Measurements from ENCODE around the gene PPP2R5A.
A peak's percentile ranks its signal among the peaks of the same experiment; 100 is the strongest.
"Not testable (repeated sequence)": the region's sequence is repeated elsewhere in the genome, so short reads cannot be mapped to it uniquely, and the experiment has no call there.

PPP2R5A gene

DNA sequence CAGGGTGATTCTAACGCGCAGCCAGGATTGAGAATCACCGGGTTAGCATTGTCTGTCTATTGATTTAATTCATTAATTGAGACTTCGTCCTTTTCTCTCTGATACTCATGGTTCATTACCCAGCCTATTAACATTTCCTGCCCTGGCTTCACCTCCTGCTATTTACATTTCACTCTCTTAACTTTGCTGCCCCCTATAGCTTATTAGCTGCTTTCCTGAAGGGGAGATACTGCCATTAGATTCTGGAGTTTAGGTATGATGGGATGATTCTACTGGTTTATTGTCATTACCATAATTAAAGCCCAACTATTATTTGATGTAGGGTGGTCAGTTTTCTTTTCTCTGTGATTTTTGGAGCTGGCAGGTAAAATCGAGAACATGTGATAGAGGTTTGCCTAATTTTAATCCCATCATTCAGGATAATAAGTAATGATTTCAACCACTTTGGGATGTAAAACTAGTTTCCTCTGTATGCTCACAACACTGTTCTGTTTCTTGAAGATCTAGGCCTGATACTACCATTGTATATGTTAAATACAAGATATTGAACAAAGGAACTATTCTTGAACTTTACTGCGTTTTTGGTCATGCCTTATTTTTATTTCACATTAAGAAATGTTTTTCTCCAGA lies 6.4 kb downstream of the PPP2R5A start:
- H3K36me3 Mint-ChIP-seq (ENCODE audit: insufficient read depth) = peaks cover 9% of the 10 kb centered on the region
- H3K4me1 Mint-ChIP-seq = peaks cover 80% of the 10 kb centered on the region
- no peaks in the 10 kb centered on the region for H3K27me3 Mint-ChIP-seq
- no peak overlapping the region for H3K27ac Mint-ChIP-seq (ENCODE audit: low read depth)
- DNase-seq (ENCODE audit: low spot score in 2 of 2) (peak in 1 of 2 donors; percentile 22), ATAC-seq (replicated peaks; ENCODE audit: extremely low read depth, poor library complexity, severe bottlenecking) (peak; percentile 89)
- no peaks in the 10 kb centered on the region for H3K9me3 Mint-ChIP-seq
- peak overlapping the region; percentile 15 for H3K4me3 Mint-ChIP-seq

GRCh38 chr1:212292250-212293105 lies 7.3 kb downstream of the PPP2R5A start:
- Mint-ChIP-seq H3K4me3 (peak overlapping the region; percentile 15), H3K4me1 (peaks cover 80% of the 10 kb centered on the region), H3K27me3 (no peaks in the 10 kb centered on the region), H3K36me3 (ENCODE audit: insufficient read depth) (peaks cover 9% of the 10 kb centered on the region), H3K27ac (ENCODE audit: low read depth) (peak overlapping the region; percentile 9), H3K9me3 (no peaks in the 10 kb centered on the region)
- ATAC-seq (replicated peaks; ENCODE audit: extremely low read depth, poor library complexity, severe bottlenecking) (no peak), DNase-seq (ENCODE audit: low spot score in 2 of 2) (no peak)

DNA sequence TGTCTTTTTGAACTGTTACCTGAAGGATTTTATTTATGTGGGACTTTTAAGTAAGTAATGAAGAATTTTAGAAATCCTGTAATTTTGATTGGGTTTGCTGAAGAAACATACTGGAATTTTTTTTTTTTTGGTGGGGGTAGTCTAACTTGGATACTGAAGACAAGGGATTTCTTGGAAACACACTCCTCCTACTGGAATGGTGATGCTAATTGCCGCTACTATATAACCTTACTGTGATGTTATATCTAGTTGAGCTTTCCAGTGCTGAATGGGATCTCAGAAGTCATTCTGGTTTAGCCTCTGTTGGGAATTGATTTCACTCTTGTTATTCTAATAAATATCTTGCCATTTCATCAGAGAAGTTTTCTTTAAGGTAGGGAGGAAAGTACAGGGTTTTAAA lies 8.4 kb downstream of the PPP2R5A start:
- H3K27me3 Mint-ChIP-seq = no peaks in the 10 kb centered on the region
- ATAC-seq (replicated peaks; ENCODE audit: extremely low read depth, poor library complexity, severe bottlenecking) = no peak
- H3K4me3 Mint-ChIP-seq = no peak overlapping the region
- H3K27ac Mint-ChIP-seq (ENCODE audit: low read depth) = peak overlapping the region; percentile 9
- H3K36me3 Mint-ChIP-seq (ENCODE audit: insufficient read depth) = peaks cover 7% of the 10 kb centered on the region
- peaks cover 72% of the 10 kb centered on the region for H3K4me1 Mint-ChIP-seq
- H3K9me3 Mint-ChIP-seq = no peaks in the 10 kb centered on the region
- no peak for DNase-seq (ENCODE audit: low spot score in 2 of 2)

DNA sequence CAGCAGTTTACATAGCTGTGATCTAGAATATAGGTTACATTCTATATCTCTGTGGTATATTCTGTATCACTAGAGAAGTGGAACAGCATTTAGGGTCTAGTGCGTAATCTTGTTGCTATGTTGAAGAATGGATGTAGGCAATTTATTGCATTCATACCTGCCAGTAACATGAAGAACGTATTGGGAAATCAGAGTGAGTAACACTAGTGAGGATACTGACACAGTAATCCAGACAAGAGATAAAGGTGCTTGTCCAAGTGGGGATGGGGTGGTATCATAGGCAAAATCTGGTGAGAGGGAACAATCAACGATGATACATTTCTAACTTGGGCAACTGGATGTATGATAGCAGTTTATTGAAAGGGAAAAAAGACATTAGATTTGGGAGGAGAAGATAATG lies 9.8 kb downstream of the PPP2R5A start:
- H3K27ac Mint-ChIP-seq (ENCODE audit: low read depth) = peak overlapping the region; percentile 1

DNA sequence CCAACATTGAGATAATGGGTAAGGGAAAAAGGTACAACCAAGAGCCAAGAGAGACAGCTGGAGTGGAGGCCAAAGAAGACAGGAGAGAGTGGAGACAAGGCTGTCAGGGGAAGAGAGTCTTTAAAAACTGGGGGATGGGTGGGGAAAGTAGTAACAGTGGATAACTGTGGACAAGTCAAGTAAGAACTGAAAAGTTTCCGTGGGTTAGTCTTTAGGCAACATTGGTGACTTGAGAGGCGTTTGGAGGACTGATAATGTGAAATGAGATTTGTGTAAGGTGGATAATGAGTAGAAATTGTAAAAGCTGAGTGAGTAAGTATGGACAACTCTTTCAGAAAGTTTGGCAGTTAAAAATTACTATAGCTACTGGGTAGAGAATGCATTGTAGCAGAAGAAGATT lies 10.4 kb downstream of the PPP2R5A start:
- peak overlapping the region; percentile 1 for H3K27ac Mint-ChIP-seq (ENCODE audit: low read depth)
- no peak for DNase-seq (ENCODE audit: low spot score in 2 of 2)
- H3K4me3 Mint-ChIP-seq = peak overlapping the region; percentile 1
- no peak for ATAC-seq (replicated peaks; ENCODE audit: extremely low read depth, poor library complexity, severe bottlenecking)
- H3K36me3 Mint-ChIP-seq (ENCODE audit: insufficient read depth) = peaks cover 3% of the 10 kb centered on the region
- no peaks in the 10 kb centered on the region for H3K27me3 Mint-ChIP-seq
- H3K4me1 Mint-ChIP-seq = peaks cover 58% of the 10 kb centered on the region
- H3K9me3 Mint-ChIP-seq = no peaks in the 10 kb centered on the region

More for the DNA sequence above, 9.8 kb downstream of the PPP2R5A start:
- H3K4me1 Mint-ChIP-seq = peaks cover 62% of the 10 kb centered on the region
- peaks cover 6% of the 10 kb centered on the region for H3K36me3 Mint-ChIP-seq (ENCODE audit: insufficient read depth)
- no peaks in the 10 kb centered on the region for H3K27me3 Mint-ChIP-seq
- H3K9me3 Mint-ChIP-seq = no peaks in the 10 kb centered on the region
- ATAC-seq (replicated peaks; ENCODE audit: extremely low read depth, poor library complexity, severe bottlenecking) (no peak), DNase-seq (ENCODE audit: low spot score in 2 of 2) (no peak)
- H3K4me3 Mint-ChIP-seq = no peak overlapping the region

- Mint-ChIP-seq H3K4me1 (peaks cover 46% of the 10 kb centered on the region), H3K4me3 (no peak overlapping the region), H3K27me3 (no peaks in the 10 kb centered on the region), H3K36me3 (ENCODE audit: insufficient read depth) (peaks cover 3% of the 10 kb centered on the region), H3K9me3 (no peaks in the 10 kb centered on the region), H3K27ac (ENCODE audit: low read depth) (no peak overlapping the region)
- ATAC-seq (replicated peaks; ENCODE audit: extremely low read depth, poor library complexity, severe bottlenecking) (no peak), DNase-seq (ENCODE audit: low spot score in 2 of 2) (no peak)
Observed at GRCh38 chr1:212297338-212297737, 12.1 kb downstream of the PPP2R5A start.

DNA sequence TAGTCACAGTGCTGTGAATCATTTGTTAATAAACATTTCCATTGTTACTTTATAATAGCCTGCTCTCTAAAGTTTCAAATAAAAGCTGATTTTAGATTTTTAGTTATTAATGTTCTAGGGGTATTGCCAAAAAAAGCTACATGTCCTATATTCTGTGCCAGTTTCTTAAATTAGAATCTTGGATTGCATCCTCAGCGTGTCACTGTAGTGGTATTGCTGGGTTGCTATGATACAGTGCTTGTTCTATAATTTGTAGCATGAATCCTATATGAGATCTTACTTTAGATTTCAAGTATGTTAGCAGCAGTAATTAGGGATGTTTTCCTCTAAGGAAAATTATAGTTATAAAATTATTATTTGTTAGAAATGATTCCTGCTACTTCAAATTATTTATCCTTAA lies 16.4 kb downstream of the PPP2R5A start:
- peaks cover 1% of the 10 kb centered on the region for H3K36me3 Mint-ChIP-seq (ENCODE audit: insufficient read depth)
- DNase-seq (ENCODE audit: low spot score in 2 of 2) (no peak), ATAC-seq (replicated peaks; ENCODE audit: extremely low read depth, poor library complexity, severe bottlenecking) (no peak)
- H3K4me1 Mint-ChIP-seq = peaks cover 42% of the 10 kb centered on the region
- no peaks in the 10 kb centered on the region for H3K27me3 Mint-ChIP-seq
- H3K27ac Mint-ChIP-seq (ENCODE audit: low read depth) = peak overlapping the region; percentile 4
- H3K4me3 Mint-ChIP-seq = no peak overlapping the region
- no peaks in the 10 kb centered on the region for H3K9me3 Mint-ChIP-seq

DNA sequence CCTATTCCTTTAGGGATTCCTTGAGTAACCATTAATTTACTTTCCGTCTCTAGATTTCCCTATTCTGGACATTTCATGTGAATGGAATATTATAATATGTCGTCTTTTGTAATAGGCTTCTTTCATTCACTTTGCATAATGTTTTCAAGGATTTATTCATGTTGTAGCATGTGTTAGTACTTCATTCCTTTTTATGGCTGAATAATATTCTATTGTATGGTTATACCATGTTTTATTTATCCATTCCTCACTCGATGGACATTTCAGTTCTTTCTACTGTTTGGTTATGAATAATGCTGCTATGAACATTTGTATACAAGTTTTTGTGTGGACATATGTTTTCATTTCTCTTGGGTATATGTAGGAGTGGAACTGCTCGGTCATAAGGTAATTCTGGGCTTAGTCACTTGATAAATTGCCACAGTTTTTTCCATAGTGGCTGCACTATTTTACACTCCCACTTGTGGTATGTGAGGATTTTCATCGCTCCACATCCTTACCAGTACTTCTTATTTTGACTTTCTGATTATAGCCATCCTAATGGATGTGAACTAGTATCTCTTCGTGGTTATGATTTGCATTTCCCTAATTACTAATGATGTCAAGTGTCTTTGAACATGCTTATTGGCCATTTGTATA lies 17.7 kb downstream of the PPP2R5A start:
- Mint-ChIP-seq H3K27ac (ENCODE audit: low read depth) (no peak overlapping the region), H3K36me3 (ENCODE audit: insufficient read depth) (peaks cover under 1% of the 10 kb centered on the region), H3K4me1 (peaks cover 52% of the 10 kb centered on the region), H3K27me3 (no peaks in the 10 kb centered on the region), H3K4me3 (no peak overlapping the region), H3K9me3 (no peaks in the 10 kb centered on the region)
- no peak for ATAC-seq (replicated peaks; ENCODE audit: extremely low read depth, poor library complexity, severe bottlenecking)
- no peak for DNase-seq (ENCODE audit: low spot score in 2 of 2)

DNA sequence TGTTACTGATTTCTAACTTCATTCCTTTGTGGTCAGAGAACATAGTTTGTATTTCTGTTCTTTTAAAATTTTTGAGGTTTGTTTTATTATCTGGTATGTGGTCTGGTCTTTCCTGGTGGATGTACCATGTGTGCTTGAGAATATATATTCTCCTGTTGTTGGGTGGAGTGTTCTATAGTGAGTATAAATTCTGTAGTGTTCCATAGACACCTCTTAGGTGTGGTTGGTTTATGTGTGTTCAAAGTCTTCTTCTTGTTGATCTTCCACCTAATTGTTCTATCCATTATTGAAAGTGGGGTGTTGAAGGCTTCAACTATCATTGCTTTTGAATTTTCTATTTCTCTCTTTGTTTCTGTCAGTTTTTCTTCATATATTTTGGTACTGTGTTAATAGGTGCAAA lies 20.1 kb downstream of the PPP2R5A start:
- peaks cover 13% of the 10 kb centered on the region for H3K36me3 Mint-ChIP-seq (ENCODE audit: insufficient read depth)
- no peaks in the 10 kb centered on the region for H3K27me3 Mint-ChIP-seq
- H3K9me3 Mint-ChIP-seq = no peaks in the 10 kb centered on the region
- ATAC-seq (replicated peaks; ENCODE audit: extremely low read depth, poor library complexity, severe bottlenecking) (no peak), DNase-seq (ENCODE audit: low spot score in 2 of 2) (no peak)
- peaks cover 72% of the 10 kb centered on the region for H3K4me1 Mint-ChIP-seq
- no peak overlapping the region for H3K27ac Mint-ChIP-seq (ENCODE audit: low read depth)
- no peak overlapping the region for H3K4me3 Mint-ChIP-seq

- H3K4me1 Mint-ChIP-seq = peaks cover 77% of the 10 kb centered on the region
- not testable (repeated sequence) for ATAC-seq (replicated peaks; ENCODE audit: extremely low read depth, poor library complexity, severe bottlenecking); H3K9me3 Mint-ChIP-seq; DNase-seq (ENCODE audit: low spot score in 2 of 2); H3K4me3 Mint-ChIP-seq; H3K27ac Mint-ChIP-seq (ENCODE audit: low read depth); H3K27me3 Mint-ChIP-seq
- peaks cover 16% of the 10 kb centered on the region for H3K36me3 Mint-ChIP-seq (ENCODE audit: insufficient read depth)
Observed at GRCh38 chr1:212305984-212306452, 20.8 kb downstream of the PPP2R5A start.

DNA sequence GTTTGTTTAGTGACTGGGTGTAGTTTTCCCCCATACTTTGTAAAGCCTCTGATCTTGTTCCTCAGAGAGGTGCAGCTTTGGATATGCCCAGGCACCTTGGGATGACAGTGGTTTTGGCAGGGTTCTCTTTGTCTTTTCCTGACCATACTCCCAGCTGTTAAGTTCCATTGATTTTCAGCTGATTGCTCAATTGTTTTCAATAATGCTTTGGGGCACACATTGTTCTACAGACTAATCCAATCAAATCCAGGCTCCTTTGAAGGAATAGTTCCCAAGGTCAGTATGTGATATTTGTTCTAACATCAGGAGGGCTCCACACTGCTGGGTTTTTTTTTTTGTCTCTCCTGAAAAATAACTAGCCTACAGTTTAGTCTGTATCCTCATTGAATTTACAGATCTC lies 24.8 kb downstream of the PPP2R5A start:
- peaks cover 58% of the 10 kb centered on the region for H3K4me1 Mint-ChIP-seq
- no peaks in the 10 kb centered on the region for H3K27me3 Mint-ChIP-seq

DNA sequence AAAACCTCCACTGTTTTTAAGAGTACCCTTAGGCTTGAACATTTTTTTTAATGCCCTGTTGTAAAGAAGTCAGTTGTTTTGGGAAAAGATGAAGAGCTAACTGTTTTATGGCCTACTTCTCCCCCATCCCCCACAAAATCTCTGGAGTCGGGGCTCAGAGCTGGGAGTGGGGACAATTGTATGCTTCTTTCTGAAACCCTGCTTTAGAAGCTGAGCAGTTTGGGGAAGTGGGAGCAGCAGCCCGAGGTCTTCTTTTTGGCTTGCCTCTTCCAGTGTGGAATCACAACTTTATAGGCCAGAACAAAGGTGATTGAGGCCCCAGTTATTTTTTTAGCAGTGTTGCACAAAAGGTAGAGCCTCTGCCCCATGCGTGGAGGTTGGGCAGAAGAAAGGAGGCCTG lies 25.2 kb downstream of the PPP2R5A start:
- Mint-ChIP-seq H3K27me3 (no peaks in the 10 kb centered on the region), H3K4me1 (peaks cover 54% of the 10 kb centered on the region)

More for the DNA sequence above, 24.8 kb downstream of the PPP2R5A start:
- Mint-ChIP-seq H3K4me3 (no peak overlapping the region), H3K36me3 (ENCODE audit: insufficient read depth) (peaks cover 18% of the 10 kb centered on the region), H3K27ac (ENCODE audit: low read depth) (no peak overlapping the region), H3K9me3 (no peaks in the 10 kb centered on the region)
- no peak for ATAC-seq (replicated peaks; ENCODE audit: extremely low read depth, poor library complexity, severe bottlenecking)
- no peak for DNase-seq (ENCODE audit: low spot score in 2 of 2)

More for the DNA sequence above, 25.2 kb downstream of the PPP2R5A start:
- H3K27ac Mint-ChIP-seq (ENCODE audit: low read depth) = no peak overlapping the region
- DNase-seq (ENCODE audit: low spot score in 2 of 2) = no peak
- H3K4me3 Mint-ChIP-seq = no peak overlapping the region
- H3K36me3 Mint-ChIP-seq (ENCODE audit: insufficient read depth) = peaks cover 18% of the 10 kb centered on the region
- H3K9me3 Mint-ChIP-seq = no peaks in the 10 kb centered on the region
- no peak for ATAC-seq (replicated peaks; ENCODE audit: extremely low read depth, poor library complexity, severe bottlenecking)
